Measurements from ENCODE around the gene DNMT3A.

The DNMT3A gene

DNA sequence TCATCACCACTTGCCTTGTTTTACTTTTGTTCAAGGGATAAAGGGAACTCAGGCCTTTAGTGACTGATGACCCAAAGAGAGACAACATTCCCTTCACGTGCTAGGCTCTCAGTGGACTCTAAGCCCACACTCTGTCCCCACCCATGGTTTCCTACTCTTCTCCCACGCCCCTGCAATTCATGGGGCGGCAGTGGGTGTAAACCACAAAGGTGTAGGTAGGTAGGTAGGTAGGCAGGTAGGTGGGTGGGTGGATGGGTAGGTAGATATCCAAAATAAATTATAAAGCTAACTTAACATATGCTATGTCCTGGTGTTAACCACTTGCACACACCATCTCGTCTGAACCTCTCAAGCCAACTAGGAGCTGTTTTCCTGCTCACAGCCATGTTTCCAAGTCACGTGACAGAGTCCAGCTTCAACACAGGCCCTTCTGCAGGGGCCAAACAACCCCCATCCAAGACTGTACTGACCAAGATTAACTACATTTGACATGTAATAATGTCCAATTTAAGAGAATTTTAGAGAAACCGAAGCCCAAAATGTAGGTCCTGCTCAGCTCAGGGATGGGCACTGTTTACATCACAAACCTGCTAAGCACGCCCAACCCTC, 33.7 kb downstream of the DNMT3A start:
- DNase-seq (ENCODE audit: low read depth in 4 of 4, low spot score in 1 of 4), result no peak

GRCh38 chr2:25306777-25307368, 34.9 kb downstream of the DNMT3A start:
- DNase-seq (ENCODE audit: low read depth in 4 of 4, low spot score in 1 of 4), result no peak

- no peak for DNase-seq (ENCODE audit: low read depth in 4 of 4, low spot score in 1 of 4)
Measured at GRCh38 chr2:25305775-25306174, 36.0 kb downstream of the DNMT3A start.

DNA sequence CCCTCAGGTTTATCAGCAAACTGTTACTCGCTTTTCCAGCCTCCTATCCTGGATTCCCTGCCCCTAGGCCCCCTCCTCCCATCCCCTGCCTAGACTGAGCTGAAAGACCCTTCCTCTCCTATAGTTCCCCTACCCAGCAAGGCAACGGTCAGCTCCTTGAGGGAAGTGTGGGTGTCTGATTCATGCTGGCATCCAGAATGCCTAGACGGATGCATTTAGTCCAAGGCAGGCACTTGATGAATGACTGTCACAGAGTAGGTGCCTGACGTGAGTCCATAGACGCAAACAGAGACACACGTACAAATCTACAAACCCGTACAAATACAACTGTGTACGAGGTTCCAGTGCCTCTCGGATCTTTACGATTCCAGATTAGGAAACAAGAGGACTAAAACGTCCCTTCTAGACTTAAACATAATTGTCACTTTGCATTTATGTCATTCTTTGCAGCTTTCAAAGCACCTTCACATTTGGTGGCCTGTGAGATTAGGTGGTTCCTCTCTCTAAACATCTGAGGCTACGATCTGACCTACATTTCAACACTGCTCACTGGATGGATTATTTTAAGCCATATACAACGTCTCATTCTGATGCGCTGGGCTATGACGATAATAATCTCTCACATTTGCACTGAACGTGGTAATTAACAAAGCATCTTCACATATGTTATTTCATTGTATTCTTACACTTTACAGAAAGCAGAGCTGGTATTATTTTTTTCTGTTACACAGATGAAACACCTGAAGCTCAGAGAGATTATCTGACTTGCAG, 36.7 kb downstream of the DNMT3A start:
- no peak for DNase-seq (ENCODE audit: low read depth in 4 of 4, low spot score in 1 of 4)

GRCh38 chr2:25304321-25304720, 37.4 kb downstream of the DNMT3A start:
- DNase-seq (ENCODE audit: low read depth in 4 of 4, low spot score in 1 of 4), result no peak

DNA sequence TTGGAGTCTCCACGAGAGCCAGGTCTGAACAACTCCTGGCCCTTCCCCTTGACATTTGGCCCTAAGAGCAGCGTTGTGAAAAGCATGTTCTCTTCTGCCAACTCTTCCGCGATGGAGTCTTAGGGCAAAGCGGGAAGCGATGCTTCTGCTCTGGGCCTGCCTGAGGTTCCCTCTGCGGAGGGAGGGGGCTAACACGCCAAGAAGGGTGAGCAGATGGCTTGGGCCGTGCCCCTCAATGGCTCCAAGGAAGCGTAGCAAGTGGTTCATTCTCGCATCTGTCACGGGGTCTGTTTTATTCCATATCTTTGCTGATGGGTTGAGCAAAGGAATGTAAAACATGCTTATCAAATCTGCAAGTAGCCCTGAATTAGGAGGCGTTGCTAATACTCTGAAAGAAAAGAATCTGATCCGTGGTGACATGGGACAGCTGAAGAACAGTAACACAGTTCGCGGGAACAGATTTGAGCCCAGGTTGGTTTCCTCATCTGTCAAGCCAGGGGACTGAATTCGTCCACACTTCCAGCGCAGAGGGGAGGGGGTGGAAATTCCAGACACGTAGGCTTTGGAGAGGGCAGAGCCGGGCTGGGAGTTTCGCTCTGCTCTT, 38.0 kb downstream of the DNMT3A start:
- no peak for DNase-seq (ENCODE audit: low read depth in 4 of 4, low spot score in 1 of 4)

DNA sequence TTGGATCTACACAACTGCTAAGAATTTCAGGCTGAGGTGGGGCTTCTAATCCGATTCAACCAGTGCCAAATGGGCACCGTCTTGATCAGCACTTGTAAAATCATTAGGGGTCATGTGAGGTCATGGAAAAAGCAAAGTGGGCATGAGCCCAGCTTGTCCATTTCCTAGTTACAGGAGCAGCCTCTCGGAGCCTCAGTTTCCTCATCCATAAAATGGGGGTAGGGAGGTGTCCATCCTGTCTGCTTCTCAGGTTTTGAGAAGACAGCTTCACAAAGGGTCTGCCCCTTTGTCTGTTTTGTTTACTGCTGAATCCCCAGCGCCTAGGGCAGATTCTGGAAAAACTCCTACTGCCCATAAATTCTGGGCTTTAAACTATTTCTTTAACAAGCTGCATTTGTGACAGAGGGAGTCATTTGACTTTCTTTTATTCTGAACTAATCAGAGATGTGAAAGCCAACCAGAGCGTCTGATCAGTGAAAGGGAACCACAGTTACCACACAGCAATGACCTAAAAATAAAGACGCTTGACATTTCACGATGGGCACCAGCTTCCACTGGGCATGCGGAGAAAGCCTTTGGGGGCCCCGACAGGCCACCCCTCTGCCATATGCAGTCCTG, 38.9 kb downstream of the DNMT3A start:
- no peak for DNase-seq (ENCODE audit: low read depth in 4 of 4, low spot score in 1 of 4)

DNA sequence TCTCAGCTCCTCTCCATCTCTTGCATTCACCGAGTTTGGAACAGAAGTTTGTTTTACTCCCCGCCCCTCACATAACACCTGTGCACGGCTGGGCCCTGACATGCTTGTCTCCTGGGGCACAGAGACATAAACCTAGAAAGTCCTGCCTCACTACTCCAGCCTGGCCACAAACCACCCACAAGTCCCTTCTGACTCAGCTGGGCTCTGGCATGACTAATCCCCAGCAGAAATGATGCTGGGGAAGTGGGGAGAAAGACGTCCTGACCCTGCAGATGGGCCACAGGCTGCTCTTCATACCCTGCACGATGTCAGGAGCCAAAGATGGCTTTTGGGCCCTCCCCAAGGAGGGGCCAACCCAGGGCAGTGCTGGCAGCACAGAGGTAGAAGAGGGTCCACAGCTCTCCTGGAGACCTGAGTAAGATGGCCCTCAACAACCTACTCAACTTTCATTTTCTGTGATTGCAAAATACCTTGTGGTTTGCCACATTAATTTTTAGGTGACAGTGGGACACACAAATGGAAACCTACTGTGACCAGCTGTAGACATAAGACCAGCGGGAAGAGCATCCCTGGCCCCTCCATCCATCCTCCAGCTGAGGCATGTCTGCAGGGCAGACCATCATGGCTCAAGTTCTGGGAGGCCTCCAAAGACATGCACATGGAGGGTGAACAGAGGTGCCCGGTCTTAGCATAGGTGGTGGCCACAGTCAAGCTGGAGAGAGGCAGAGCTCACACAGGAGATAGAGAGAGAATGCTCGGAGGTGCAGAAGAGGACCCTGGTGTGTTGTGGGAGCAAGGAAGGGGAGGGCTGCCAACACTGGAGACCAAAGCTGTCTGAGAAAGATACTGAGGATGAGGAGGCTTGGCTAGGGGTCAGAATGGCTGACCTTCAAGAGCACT, 40.0 kb downstream of the DNMT3A start:
- peak in 1 of 4 experiments; percentile 68 for DNase-seq (ENCODE audit: low read depth in 4 of 4, low spot score in 1 of 4)

GRCh38 chr2:25300001-25300400, 41.7 kb downstream of the DNMT3A start:
- DNase-seq (ENCODE audit: low read depth in 4 of 4, low spot score in 1 of 4), result no peak

DNA sequence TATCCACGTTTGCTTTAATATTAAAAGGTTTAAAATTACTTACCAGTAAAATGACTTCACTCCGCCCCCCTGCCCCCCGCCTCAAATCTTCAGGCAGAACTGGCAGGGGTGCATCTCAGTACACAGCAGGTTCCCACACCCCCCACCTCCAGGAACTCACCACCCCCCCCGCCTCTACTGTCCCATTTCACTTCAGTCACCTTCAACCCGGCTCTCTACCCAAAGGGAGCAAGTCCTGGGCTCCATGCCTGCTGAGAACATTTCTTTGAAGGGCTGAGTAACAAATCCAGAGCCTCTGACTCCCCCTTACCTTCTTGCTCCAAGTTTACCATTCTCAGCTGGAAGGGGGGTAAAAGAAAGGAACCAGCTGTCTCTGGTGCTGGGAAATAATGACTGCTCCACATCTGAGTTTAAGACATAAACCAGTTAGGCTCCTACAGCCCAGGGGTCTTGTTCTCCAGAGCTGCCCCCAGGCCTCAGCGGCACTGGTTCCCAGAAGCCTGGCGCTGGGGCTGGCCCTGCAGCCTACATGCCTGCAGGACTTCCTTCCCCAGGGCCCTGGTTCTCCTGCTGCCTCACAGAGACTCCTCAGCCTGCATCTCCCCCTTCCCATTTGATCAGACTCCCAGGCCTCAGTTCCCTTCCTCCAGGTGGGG, 42.8 kb downstream of the DNMT3A start:
- DNase-seq (ENCODE audit: low read depth in 4 of 4, low spot score in 1 of 4), result no peak

DNA sequence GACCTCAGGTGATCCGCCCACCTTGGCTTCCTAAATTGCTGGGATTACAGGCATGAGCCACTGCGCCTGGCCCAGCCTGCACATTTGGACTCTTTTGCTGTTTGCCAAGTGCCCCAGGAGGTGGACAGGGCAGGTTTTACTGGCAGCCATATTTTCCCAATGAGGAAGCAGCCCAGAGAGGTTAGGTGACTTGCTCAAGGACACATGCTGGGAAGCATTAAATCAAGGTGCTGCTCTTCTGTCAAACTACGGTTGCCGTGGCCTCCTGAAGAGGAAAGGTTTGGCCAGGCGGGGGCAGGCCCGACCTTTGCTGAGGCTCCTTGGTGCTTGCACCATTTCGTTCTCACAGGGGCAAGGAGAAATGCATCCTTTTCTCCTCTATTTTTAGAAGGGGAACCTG, 44.0 kb downstream of the DNMT3A start:
- no peak for DNase-seq (ENCODE audit: low read depth in 4 of 4, low spot score in 1 of 4)

DNA sequence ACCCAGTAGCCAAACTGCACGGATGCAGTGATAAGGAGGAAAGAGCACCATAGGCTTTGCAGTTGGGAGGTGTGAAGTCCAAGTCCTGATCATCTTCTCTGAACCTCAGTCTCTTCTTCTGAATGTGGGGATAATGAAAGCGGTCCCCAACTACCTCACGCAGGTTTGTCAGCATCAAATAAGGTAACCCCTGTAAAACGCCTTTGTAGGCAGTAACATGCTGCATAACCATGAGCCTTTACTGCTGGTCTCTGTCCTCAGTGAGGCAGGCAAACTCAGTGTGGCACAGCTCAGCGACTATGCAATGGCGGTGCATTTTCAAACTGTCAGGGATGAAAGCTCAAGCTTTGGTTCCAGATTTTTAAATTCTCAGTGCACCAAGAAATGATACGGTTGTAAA, 46.1 kb downstream of the DNMT3A start:
- DNase-seq (ENCODE audit: low read depth in 4 of 4, low spot score in 1 of 4), result no peak

GRCh38 chr2:25294573-25295462, 46.9 kb downstream of the DNMT3A start:
- DNase-seq (ENCODE audit: low read depth in 4 of 4, low spot score in 1 of 4), result peak in 1 of 4 experiments; percentile 65

GRCh38 chr2:25293958-25294562, 47.7 kb downstream of the DNMT3A start:
- DNase-seq (ENCODE audit: low read depth in 4 of 4, low spot score in 1 of 4), result no peak

DNA sequence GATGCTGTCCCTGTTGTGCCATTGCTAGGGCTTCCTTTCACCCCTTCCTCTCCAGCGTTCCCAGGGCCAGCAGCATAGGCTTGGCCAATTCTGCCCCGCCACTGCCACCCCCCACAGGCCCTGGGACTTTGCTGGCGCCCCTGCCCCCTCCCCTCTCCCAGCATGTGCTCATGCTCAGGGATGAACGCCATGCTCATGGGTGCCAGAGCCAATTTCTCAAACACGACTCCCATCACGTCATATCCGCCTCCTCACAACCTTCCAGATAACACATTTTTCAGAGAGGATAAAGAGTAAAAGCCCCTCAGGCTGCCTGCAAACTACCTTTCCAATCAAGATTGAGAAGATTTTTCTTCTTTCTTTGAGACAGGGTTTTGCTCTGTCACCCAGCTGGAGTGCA, 48.6 kb downstream of the DNMT3A start:
- DNase-seq (ENCODE audit: low read depth in 4 of 4, low spot score in 1 of 4), result no peak

DNA sequence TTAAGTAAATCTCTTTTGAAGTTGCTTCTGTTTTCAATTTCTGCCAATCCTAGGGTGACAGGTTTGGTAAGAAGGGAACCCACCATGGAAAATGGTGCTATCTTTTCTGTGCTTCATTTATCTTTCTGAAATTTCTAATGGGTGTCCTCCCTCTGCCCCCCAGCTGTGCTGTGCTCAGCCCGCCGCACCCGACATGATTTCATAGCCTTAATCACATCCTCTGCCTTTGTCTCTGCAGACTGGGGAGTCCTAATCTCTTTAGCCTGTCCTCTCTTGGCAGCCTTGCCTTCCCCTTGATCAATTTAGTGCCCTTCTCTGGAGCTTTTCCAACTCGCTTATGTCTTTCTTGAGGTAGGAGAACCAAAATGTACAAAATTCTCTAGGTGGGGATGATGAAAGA, 49.3 kb downstream of the DNMT3A start:
- no peak for DNase-seq (ENCODE audit: low read depth in 4 of 4, low spot score in 1 of 4)

DNA sequence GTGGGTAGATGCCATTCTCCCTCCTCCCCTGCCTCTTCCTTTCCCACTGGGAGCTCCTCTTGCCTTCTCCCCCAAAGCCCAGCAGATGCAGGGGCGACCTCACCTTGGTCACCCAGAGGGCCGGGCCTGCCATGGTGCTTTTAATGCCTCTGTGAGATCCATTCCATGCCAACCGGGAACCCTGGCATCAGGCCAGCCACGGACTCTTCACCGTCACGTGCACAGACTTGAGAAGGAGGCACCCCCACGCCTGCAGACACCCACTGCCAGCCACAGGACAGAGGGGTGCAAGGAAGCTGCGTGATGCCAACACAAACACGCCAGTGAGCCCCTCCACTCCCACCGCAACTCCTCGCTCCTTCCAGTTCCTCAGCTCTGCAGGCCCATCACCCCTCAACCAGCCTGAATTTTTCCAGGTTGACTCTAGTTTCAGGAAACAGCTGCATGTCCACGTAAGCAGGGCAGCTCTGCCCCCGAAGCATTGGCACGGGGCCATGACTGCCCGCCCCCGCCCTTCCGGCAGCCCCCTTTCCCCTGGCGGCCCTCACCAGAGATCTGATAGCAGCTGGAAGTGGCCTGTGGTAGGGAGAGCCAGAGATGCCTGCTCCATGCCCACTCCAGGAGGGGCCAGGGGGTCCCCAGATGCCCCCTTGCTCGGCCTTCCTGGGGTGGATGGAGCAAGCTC, 50.8 kb downstream of the DNMT3A start:
- no peak for DNase-seq (ENCODE audit: low read depth in 4 of 4, low spot score in 1 of 4)
